Psoas muscle (tissue), 8 donors: ENCODE measurements around the gene PLEKHM1. TPM values are rescaled to one million over a fixed set of nuclear protein-coding genes. Genes with fewer than 3 reads are reported as not detected.

Experiments used
- ATAC-seq, 4 donors: fragments of 200-7000 bp; cut with Tn5 transposase; one replicate each; pipeline ENCODE4 v1.9.1; 2020; ENCODE audit warnings: moderate library complexity in 3 of 4, mild to moderate bottlenecking in 2 of 4
- DNase-seq, 2 donors: peaks; one replicate each; pipeline ENCODE4 v3.0.0-alpha.2; 2020
- H3K27ac ChIP-seq: fragments of 200-600 bp; one replicate; pipeline ENCODE4 v1.8.0; 2022
- H3K27me3 ChIP-seq, 3 donors: fragments of 200-600 bp in 1 of 3; one replicate each; pipeline versions ENCODE4 v1.6.1 to v1.8.0; 2013 to 2022; ENCODE audit warnings: low read length in 2 of 3, mild to moderate bottlenecking in 2 of 3, moderate library complexity in 1 of 3; ENCODE audit not compliant: insufficient read depth in 3 of 3
- H3K36me3 ChIP-seq, 2 donors: fragments of 200-600 bp in 1 of 2; one replicate each; pipeline versions ENCODE4 v1.6.1 to v1.8.0; 2013 to 2022; ENCODE audit warnings: low read depth in 1 of 2, mild to moderate bottlenecking in 1 of 2, moderate library complexity in 1 of 2; ENCODE audit not compliant: insufficient read depth in 1 of 2
- H3K4me1 ChIP-seq: fragments of 200-600 bp; one replicate; pipeline ENCODE4 v1.8.0; 2022
- H3K4me3 ChIP-seq: fragments of 200-600 bp; one replicate; pipeline ENCODE4 v1.8.0; 2022; ENCODE audit warnings: mild to moderate bottlenecking
- H3K9me3 ChIP-seq: fragments of 200-600 bp; one replicate; pipeline ENCODE4 v1.8.0; 2022
- WGBS, 3 donors: extraction: QIAGEN DNeasy Blood & Tissue Kit; methylation state at CpG; one replicate each; pipeline versions ENCODE4 v1.1.6 to v1.1.7; 2013; 5-methylcytosine and 5-hydroxymethylcytosine counted together
- intact Hi-C, 2 donors: fragments of 100-400 bp; cut with DNase I; formaldehyde crosslinking; loops; one replicate each; pipeline versions ENCODE4 v1.11.0 to v1.14.2; 2022
- polyA plus RNA-seq, 3 donors: library from polyadenylated mRNA; stranded (reverse); fragments of 200-250 nt; gene quantifications; one replicate each; pipeline ENCODE4 v1.2.3, GENCODE V29; 2013
- total RNA-seq, 4 donors: library from RNA; stranded (reverse); fragmentation: NEBNext Ultra II Directional in 2 of 4; extraction: Animal tissue kit (Norgen Biotek cat#: 25700) in 2 of 4; gene quantifications; one replicate each; pipeline versions ENCODE4 v1.2.1 to v1.2.4, GENCODE V29; 2021 to 2023
- TF ChIP-seq, protein P1 (sequence below): fragments of 200-600 bp; IDR thresholded peaks from one replicate; pipeline ENCODE4 v1.8.0; 2022; ENCODE audit warnings: antibody characterized with exemption
- donor health status: healthy with polysubstance abuse.
- donor health status: DM: no; HTN: no; CAD: no; lungs with moderate emphysema.
- donor health status: Bipolar disorder and iron deficiency.
- donor health status: healthy.
- donor health status: DM: yes; HTN: yes; CAD: no.
- donor health status: DM: no; HTN: no; CAD: no.
- donor health status: DM: no; HTN: no; CAD: no.
- donor health status: DM: yes; HTN: yes; CAD: no.

PLEKHM1 gene
- total and polyA plus RNA-seq, 7 donors, result 13.0 to 47.6 (median 25.5) TPM

DNA sequence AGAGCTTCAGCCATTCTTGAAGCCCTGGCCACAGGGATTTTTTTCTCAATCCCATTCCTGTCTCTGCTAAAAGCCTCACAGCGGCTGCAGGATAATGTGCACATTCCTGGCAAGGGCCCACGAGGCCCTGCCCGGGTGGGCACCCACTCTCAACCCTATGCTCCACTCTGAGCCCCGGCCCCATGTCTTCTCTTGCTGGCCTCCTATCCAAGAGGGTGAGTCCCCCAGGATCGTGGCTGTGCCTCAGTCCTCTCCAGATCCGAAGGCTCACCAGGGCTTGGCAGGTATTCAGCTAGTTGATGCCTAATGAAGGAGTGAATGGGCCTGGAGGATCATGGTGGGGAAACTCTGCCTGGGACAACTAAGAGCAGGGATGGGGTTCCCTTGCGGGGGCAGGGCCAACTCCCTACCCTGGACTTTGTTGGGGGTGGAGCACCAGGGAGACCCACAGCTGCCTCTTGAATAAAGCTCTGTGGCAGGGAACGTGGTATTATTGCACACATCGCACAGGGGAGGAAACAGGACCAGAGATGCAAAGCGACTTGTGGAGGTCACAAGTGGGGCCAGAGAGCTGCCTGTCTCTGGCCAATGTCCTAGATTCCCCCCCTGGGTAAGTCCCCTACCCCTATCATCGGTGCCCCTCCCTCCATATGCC is 63.2 kb downstream of the PLEKHM1 start:
- 72 to 82% (median 74%) methylated on average over 11 of the region's 11 CpGs for WGBS, 3 donors
- DNase-seq (peak in 1 of 2 donors; percentile 48), ATAC-seq (no peak)
- H3K36me3 ChIP-seq, result no peaks in the 10 kb centered on the region
- H3K27me3 ChIP-seq, result peaks cover 0 to 39% (median 25%) of the 10 kb centered on the region in 3 donors
- TF ChIP-seq, protein P1, sequence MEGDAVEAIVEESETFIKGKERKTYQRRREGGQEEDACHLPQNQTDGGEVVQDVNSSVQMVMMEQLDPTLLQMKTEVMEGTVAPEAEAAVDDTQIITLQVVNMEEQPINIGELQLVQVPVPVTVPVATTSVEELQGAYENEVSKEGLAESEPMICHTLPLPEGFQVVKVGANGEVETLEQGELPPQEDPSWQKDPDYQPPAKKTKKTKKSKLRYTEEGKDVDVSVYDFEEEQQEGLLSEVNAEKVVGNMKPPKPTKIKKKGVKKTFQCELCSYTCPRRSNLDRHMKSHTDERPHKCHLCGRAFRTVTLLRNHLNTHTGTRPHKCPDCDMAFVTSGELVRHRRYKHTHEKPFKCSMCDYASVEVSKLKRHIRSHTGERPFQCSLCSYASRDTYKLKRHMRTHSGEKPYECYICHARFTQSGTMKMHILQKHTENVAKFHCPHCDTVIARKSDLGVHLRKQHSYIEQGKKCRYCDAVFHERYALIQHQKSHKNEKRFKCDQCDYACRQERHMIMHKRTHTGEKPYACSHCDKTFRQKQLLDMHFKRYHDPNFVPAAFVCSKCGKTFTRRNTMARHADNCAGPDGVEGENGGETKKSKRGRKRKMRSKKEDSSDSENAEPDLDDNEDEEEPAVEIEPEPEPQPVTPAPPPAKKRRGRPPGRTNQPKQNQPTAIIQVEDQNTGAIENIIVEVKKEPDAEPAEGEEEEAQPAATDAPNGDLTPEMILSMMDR, result no peak
- intact Hi-C loops, result loop anchor here (10.0 kb wide), 2 partner anchors 167 to 417 kb away; partner anchors contain the start of gene SPPL2C (in 1 of the 2)
- no peak overlapping the region for H3K27ac ChIP-seq
- H3K4me1 ChIP-seq, result peaks cover 18% of the 10 kb centered on the region
- no peak overlapping the region for H3K4me3 ChIP-seq
- H3K9me3 ChIP-seq, result no peaks in the 10 kb centered on the region

DNA sequence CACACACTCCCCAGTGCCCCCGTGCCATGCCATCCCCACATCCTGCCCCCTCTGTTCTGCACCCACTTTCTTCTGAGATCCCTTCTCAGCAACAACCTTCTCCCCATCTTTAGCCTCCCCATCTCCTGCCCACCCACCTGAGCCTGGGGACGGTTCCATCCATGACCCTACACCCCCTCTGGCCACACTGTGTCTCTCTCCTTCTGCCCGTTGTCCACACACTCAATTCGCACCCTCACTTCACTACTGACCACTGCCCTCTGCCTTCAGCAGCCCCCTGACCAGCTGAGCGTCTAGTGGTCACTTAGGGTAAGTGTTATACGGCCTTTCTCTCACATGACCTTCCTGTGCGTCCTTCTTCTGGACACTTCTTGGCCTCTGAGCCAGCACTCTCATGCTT is 64.0 kb downstream of the PLEKHM1 start:
- H3K27ac ChIP-seq, result no peak overlapping the region
- H3K27me3 ChIP-seq, result peaks cover 0 to 34% (median 20%) of the 10 kb centered on the region in 3 donors
- ATAC-seq, result no peak
- peaks cover 12% of the 10 kb centered on the region for H3K4me1 ChIP-seq
- DNase-seq, result no peak
- intact Hi-C loops, result loop anchor here (10.0 kb wide), 2 partner anchors 168 to 418 kb away; partner anchors contain the start of gene SPPL2C (in 1 of the 2)
- H3K4me3 ChIP-seq, result no peak overlapping the region
- TF ChIP-seq, protein P1, result no peak
- 74 to 78% (median 74%) methylated on average over 7 of the region's 7 CpGs for WGBS, 3 donors
- no peaks in the 10 kb centered on the region for H3K36me3 ChIP-seq
- no peaks in the 10 kb centered on the region for H3K9me3 ChIP-seq

DNA sequence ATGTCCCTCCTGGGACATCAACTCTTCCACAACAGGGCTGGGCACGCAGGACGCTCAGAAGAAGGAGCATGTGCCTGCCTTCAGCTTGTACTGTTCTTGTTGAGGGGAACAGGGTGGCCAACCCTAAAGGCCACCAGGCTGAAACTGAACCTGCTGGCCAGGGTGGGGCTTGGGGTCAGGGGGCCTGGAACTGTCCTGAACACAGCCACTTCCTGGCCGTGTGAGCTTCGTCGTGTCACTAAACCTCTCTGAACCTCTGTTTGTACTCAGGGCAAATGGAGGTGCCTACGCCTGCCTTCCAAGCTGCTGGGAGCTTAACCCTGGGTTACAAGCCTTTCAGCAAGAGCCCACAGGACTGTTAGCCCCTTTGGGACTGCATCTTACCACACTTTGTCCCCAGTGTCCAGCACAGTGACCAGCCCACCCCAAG is 64.5 kb downstream of the PLEKHM1 start:
- Histone ChIP-seq H3K9me3 (no peaks in the 10 kb centered on the region), H3K4me3 (no peak overlapping the region), H3K27me3 (peaks cover 0 to 28% (median 15%) of the 10 kb centered on the region in 3 donors), H3K27ac (no peak overlapping the region), H3K4me1 (peaks cover 6% of the 10 kb centered on the region), H3K36me3 (no peaks in the 10 kb centered on the region)
- DNase-seq, result no peak
- WGBS, 3 donors, result 68 to 79% (median 77%) methylated on average over 6 of the region's 6 CpGs
- intact Hi-C loops, result loop anchor here (10.0 kb wide), 2 partner anchors 169 to 419 kb away; partner anchors contain the start of gene SPPL2C (in 1 of the 2)
- ATAC-seq, result no peak
- TF ChIP-seq, protein P1, result no peak

DNA sequence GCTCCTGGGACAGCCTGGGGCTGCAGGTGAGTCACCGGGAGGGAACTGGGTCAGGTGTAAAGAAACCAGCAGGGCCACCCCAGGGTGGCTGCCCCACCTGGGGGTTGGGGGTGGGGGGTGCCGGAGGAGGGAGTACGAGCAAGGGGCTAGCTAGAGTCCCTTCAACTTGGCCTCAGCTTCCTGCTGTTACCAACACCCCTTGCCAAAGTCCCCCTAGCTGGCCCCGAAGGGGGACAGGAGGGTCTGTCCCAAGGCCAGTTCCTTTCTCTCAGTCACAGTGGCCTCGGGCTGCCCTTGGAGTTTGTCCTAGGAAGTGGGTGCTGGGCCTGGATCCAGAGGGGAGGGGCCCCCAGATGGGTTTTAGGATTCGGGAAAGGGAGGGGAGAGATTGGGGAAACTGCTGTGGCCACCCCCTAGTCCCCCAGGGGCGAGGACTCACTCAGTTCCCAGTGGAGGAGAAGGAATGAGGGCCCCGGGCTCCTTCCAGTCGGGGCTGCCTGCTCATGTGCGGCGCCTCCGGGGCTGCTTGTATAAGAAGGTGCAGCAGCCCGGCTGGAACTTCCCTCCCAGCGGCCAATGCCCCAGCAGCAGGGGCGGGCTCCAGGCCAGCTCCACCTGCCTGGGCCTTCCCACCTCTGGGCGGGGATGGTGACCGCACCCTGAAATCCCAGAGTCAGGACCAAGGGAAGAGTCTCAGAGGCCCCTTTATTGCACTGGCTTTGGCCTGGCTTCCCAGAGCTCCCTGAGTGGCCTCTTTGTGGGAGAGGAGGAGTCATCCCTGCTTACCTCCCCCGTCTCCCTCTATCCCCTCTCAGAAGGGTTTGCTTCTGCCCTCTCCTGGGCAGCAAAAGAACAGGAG is 65.2 kb downstream of the PLEKHM1 start:
- H3K4me1 ChIP-seq, result peaks cover 6% of the 10 kb centered on the region
- H3K27ac ChIP-seq, result no peak overlapping the region
- 53 to 66% (median 63%) methylated on average over 18 of the region's 18 CpGs for WGBS, 3 donors
- ATAC-seq, result no peak
- H3K4me3 ChIP-seq, result no peak overlapping the region
- no peaks in the 10 kb centered on the region for H3K36me3 ChIP-seq
- TF ChIP-seq, protein P1, result no peak
- peak in 1 of 2 donors; percentile 45 for DNase-seq
- H3K9me3 ChIP-seq, result no peaks in the 10 kb centered on the region
- intact Hi-C loops, result loop anchor here (10.0 kb wide), 2 partner anchors 169 to 419 kb away; partner anchors contain the start of gene SPPL2C (in 1 of the 2)
- peaks cover 0 to 21% (median 9%) of the 10 kb centered on the region in 3 donors for H3K27me3 ChIP-seq
